ENCODE data around the gene DPH7. TPM values are rescaled to one million over a fixed set of nuclear protein-coding genes. Genes with fewer than 3 reads are reported as not detected.
"Not testable (repeated sequence)": the region's sequence is repeated elsewhere in the genome, so short reads cannot be mapped to it uniquely, and the experiment has no call there.

DPH7 gene
- total and polyA plus RNA-seq, 5 experiments from 2014 or later, result 26.2 to 80.7 (median 32.8) TPM

GRCh38 chr9:137551264-137552021 is 27.3 kb downstream of the DPH7 start, which contains the start of gene MRPL41:
MRPL41 (plus strand) TSS chr9:137551879; CDS start chr9:137552082, 203 bp downstream.
- peaks cover 0 to 21% (median 2%) of the 10 kb centered on the region in 3 donors for H3K36me3 Mint-ChIP-seq
- ATAC-seq, result peak; percentile 84 to 85
- peak within 1 kb of the TSS in 9 of 10 donors; percentile 78 to 92 (median 86) for H3K27ac Mint-ChIP-seq
- peaks cover 7 to 32% (median 21%) of the 10 kb centered on the region in 4 donors for H3K4me1 Mint-ChIP-seq
- no peaks in the 10 kb centered on the region for H3K9me3 Mint-ChIP-seq
- peak; percentile 75 to 95 (median 82) for DNase-seq
- peak within 1 kb of the TSS; percentile 77 to 96 (median 88) for H3K4me3 Mint-ChIP-seq
- H3K27me3 Mint-ChIP-seq, result no peaks in the 10 kb centered on the region
- POLR2A ChIA-PET, result interaction anchor here (0.6 to 3.7 kb wide), 17 partner anchors 14 to 465 kb away, joined by 3 to 25 read pairs (median 4); partner anchors contain the start of genes DPH7, EHMT1, EXD3 and MAN1B1

GRCh38 chr9:137550958-137551263 is 27.8 kb downstream of the DPH7 start:
- not testable (repeated sequence) for H3K27me3 Mint-ChIP-seq, H3K9me3 Mint-ChIP-seq, DNase-seq
- H3K4me3 Mint-ChIP-seq, result peak overlapping the region in 9 of 10 donors; percentile 7 to 96 (median 67)
- ATAC-seq, result peak; percentile 6
- H3K36me3 Mint-ChIP-seq, result peaks cover 0 to 16% (median 2%) of the 10 kb centered on the region in 3 donors
- POLR2A ChIA-PET, result interaction anchor here (0.6 to 3.7 kb wide), 10 partner anchors 13 to 311 kb away, joined by 3 to 25 read pairs (median 4); partner anchors contain the start of genes DPH7, NELFB and NSMF
- H3K27ac Mint-ChIP-seq, result peak overlapping the region in 1 of 10 donors; percentile 89
- peaks cover 7 to 32% (median 21%) of the 10 kb centered on the region in 4 donors for H3K4me1 Mint-ChIP-seq

- H3K27me3 Mint-ChIP-seq, result no peaks in the 10 kb centered on the region
- peaks cover 0 to 9% (median under 1%) of the 10 kb centered on the region in 3 donors for H3K36me3 Mint-ChIP-seq
- peak; percentile 20 to 34 for ATAC-seq
- peak; percentile 30 to 77 (median 38) for DNase-seq
- H3K4me1 Mint-ChIP-seq, result peaks cover 4 to 32% (median 21%) of the 10 kb centered on the region in 4 donors
- peak within 1 kb of the TSS; percentile 71 to 93 (median 90) for H3K27ac Mint-ChIP-seq
- peak within 1 kb of the TSS; percentile 85 to 96 (median 92) for H3K4me3 Mint-ChIP-seq
- H3K9me3 Mint-ChIP-seq, result no peaks in the 10 kb centered on the region
- POLR2A ChIA-PET, result interaction anchor here (0.6 to 3.7 kb wide), 9 partner anchors 12 to 1011 kb away, joined by 3 to 25 read pairs (median 3); partner anchors contain the start of genes DPH7, NELFB and NSMF
These were observed 28.5 kb downstream of the DPH7 start, which contains the start of gene PNPLA7 for GRCh38 chr9:137550231-137550621. PNPLA7 (minus strand) TSS chr9:137550402; CDS start chr9:137550197, 205 bp downstream.

DNA sequence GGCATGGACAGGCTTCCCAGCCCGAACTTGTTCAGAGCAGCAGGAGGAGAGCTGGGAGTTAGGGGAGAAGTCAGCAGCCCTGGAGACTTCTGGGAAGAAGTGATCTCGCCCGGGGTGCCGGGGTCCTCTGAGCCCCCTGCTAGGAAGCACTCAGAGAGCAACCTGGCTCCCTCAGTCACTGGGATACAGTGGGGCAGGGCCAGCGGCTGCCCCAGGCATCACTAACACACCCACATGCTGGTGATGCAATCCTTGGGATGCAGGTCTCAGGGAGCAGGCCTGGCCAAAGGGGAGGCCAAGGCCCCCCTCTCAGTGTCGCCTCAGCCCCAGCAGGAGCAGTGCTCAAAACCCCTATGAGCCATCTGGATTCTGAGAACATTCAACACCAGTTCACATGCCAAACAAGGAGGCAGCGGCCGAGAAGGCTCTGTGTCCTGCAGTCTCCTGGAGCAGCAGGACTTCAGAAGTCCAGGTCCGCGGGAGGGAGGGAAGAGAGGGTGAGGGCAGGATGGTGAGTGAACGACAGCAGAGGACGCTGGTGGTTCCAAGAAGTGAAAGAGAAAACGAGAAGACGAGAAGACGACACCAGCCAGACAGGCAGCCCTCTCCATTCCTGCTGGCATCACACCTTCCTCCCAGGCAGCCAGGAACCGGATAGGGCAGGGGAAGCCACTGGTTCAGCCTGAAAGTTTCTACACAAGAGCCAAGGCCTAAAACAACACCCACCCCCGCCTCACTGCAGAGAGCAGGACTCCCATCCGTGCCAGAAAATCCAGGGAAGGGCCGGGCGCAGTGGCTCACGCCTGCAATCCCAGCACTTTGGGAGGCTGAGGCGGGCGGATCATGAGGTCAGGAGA is 30.8 kb downstream of the DPH7 start:
- peak overlapping the region in 4 of 10 donors; percentile 28 to 56 (median 44) for H3K4me3 Mint-ChIP-seq
- peak overlapping the region in 5 of 10 donors; percentile 5 to 61 (median 40) for H3K27ac Mint-ChIP-seq
- DNase-seq (peak in 1 of 10 donors; percentile 48), ATAC-seq (no peak)
- peaks cover 3 to 32% (median 21%) of the 10 kb centered on the region in 4 donors for H3K4me1 Mint-ChIP-seq
- H3K36me3 Mint-ChIP-seq, result no peaks in the 10 kb centered on the region
- no peaks in the 10 kb centered on the region for H3K27me3 Mint-ChIP-seq
- H3K9me3 Mint-ChIP-seq, result no peaks in the 10 kb centered on the region
- POLR2A ChIA-PET, result no interaction called here

GRCh38 chr9:137545123-137545522 is 33.6 kb downstream of the DPH7 start:
- no peak overlapping the region for H3K4me3 Mint-ChIP-seq
- ATAC-seq (no peak), DNase-seq (peak in 1 of 10 donors; percentile 57)
- no peak overlapping the region for H3K27ac Mint-ChIP-seq
- H3K9me3 Mint-ChIP-seq, result no peaks in the 10 kb centered on the region
- POLR2A ChIA-PET, result no interaction called here
- peaks cover 0 to 24% (median 12%) of the 10 kb centered on the region in 4 donors for H3K4me1 Mint-ChIP-seq
- no peaks in the 10 kb centered on the region for H3K27me3 Mint-ChIP-seq
- H3K36me3 Mint-ChIP-seq, result no peaks in the 10 kb centered on the region

DNA sequence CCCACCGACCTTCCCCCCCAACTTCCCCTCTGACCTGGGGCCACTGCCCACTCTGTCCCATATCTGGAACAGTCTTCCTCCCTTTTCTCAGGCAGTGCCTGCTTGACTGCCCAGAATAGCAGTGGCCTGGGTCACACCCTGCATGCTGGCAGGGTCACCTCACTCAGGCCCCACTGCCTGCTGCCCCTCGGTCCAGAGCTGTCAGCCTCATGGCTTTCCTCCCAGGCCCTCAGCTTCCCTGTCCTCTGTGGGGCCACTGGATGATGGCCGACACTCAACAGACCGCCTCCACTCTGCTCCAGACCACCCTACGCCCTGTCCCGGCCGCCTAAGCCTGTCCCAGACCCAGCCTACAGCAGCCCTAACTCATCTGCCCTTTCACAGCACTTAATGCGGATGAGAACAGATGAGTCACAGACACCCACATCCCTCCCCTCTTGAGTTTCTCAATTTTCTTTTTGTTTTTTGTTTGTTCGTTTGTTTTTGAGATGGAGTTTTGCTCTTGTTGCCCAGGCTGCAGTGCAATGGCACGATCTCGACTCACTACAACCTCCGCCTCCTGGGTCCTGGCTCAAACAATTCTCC is 34.5 kb downstream of the DPH7 start:
- Mint-ChIP-seq H3K4me1 (peaks cover 0 to 16% (median 5%) of the 10 kb centered on the region in 4 donors), H3K36me3 (no peaks in the 10 kb centered on the region), H3K9me3 (no peaks in the 10 kb centered on the region), H3K27ac (no peak overlapping the region), H3K4me3 (no peak overlapping the region), H3K27me3 (no peaks in the 10 kb centered on the region)
- DNase-seq, result no peak
- POLR2A ChIA-PET, result interaction anchor here (0.7 kb wide), 1 partner anchor 721 kb away, joined by 3 read pairs; no protein-coding TSS in a partner anchor
- ATAC-seq, result no peak

DNA sequence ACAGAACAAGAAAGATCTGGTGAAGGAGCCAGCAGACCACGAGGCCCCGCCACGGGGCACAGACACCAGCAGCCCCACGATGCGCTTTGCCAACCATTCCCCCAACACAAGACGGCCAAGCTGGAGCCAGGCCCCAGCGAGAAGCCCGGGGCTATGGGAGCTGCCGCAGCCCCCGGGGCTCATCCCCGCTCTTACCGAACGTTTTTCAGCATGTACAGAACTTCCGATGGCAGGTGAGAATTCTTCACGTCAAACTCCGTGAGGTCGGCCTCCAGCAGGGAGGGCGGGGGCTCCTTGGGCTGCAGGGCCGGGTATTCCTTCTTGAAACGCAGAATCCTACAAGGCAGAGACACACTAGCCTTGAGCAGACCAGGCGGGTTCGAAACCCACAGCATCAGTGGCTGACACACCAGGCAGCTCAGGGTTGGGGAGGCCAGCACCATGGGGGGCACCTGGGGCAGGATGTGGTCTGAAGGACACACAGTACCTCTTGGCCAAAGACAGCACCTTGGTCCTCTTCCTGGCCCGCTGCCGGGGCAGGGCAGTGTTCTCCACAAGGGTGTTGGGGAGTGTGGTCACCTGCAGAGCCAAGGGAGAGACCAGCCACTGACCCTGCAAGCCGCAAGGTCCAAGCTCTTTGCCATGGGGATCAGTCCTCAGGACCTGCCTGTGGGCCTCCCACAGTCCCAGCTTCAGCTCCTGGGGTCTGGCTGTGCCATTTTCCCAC is 35.3 kb downstream of the DPH7 start:
- no peak overlapping the region for H3K27ac Mint-ChIP-seq
- POLR2A ChIA-PET, result no interaction called here
- no peaks in the 10 kb centered on the region for H3K9me3 Mint-ChIP-seq
- no peaks in the 10 kb centered on the region for H3K27me3 Mint-ChIP-seq
- H3K4me1 Mint-ChIP-seq, result peaks cover 0 to 9% (median 0%) of the 10 kb centered on the region in 4 donors
- ATAC-seq (no peak), DNase-seq (peak in 1 of 10 donors; percentile 35)
- H3K36me3 Mint-ChIP-seq, result no peaks in the 10 kb centered on the region
- no peak overlapping the region for H3K4me3 Mint-ChIP-seq

GRCh38 chr9:137542486-137542885 is 36.2 kb downstream of the DPH7 start:
- Mint-ChIP-seq H3K27me3 (no peaks in the 10 kb centered on the region), H3K36me3 (no peaks in the 10 kb centered on the region), H3K27ac (peak overlapping the region in 1 of 10 donors; percentile 50), H3K4me3 (no peak overlapping the region), H3K4me1 (peaks cover 2 to 9% (median 3%) of the 10 kb centered on the region in 4 donors), H3K9me3 (no peaks in the 10 kb centered on the region)
- DNase-seq (peak in 1 of 10 donors; percentile 60), ATAC-seq (no peak)
- POLR2A ChIA-PET, result no interaction called here

GRCh38 chr9:137540536-137540935 is 38.2 kb downstream of the DPH7 start:
- Mint-ChIP-seq H3K4me1 (peaks cover 8 to 20% (median 17%) of the 10 kb centered on the region in 4 donors), H3K27me3 (no peaks in the 10 kb centered on the region), H3K4me3 (no peak overlapping the region), H3K9me3 (peaks cover 0 to 8% (median 4%) of the 10 kb centered on the region in 9 donors), H3K27ac (no peak overlapping the region), H3K36me3 (peaks cover 0 to 3% (median 0%) of the 10 kb centered on the region in 3 donors)
- POLR2A ChIA-PET, result no interaction called here
- no peak for DNase-seq
- no peak for ATAC-seq

GRCh38 chr9:137538058-137538457 is 40.7 kb downstream of the DPH7 start:
- peaks cover 0 to 8% (median 4%) of the 10 kb centered on the region in 9 donors for H3K9me3 Mint-ChIP-seq
- H3K36me3 Mint-ChIP-seq, result peaks cover 0 to 3% (median 0%) of the 10 kb centered on the region in 3 donors
- DNase-seq (peak in 1 of 10 donors; percentile 27), ATAC-seq (no peak)
- H3K4me1 Mint-ChIP-seq, result peaks cover 16 to 32% (median 27%) of the 10 kb centered on the region in 4 donors
- no peaks in the 10 kb centered on the region for H3K27me3 Mint-ChIP-seq
- peak overlapping the region in 3 of 10 donors; percentile 53 to 81 (median 80) for H3K27ac Mint-ChIP-seq
- H3K4me3 Mint-ChIP-seq, result no peak overlapping the region
- POLR2A ChIA-PET, result interaction anchor here (2.3 kb wide), 1 partner anchor 13 kb away, joined by 25 read pairs; the partner anchor contains the start of genes MRPL41 and PNPLA7

DNA sequence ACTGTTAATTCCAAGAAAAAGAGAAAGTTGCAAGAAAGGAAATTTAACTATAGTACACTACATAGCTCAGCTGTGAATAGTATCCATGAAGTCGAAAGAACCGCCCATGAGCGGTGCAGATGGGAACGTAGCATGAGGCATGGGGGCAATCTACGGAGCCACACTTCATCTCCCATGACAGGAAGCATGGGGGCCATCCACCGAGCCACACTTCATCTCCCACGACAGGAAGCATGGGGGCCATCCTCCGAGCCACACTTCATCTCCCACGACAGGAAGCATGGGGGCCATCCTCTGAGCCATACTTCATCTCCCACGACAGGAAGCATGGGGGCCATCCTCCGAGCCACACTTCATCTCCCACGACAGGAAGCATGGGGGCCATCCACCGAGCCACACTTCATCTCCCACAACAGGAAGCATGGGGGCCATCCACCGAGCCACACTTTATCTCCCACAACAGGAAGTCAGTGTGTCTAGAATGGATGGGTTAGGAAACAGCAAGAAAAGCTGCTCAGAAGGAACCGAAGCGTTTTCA is 42.1 kb downstream of the DPH7 start:
- not testable (repeated sequence) for H3K9me3 Mint-ChIP-seq, H3K27me3 Mint-ChIP-seq, H3K36me3 Mint-ChIP-seq
- peak in 5 of 10 donors; percentile 24 to 61 (median 34) for DNase-seq
- POLR2A ChIA-PET, result interaction anchor here (1.1 to 2.3 kb wide), 2 partner anchors 14 to 16 kb away, joined by 3 to 25 read pairs; partner anchors contain the start of genes MRPL41 and PNPLA7
- peak overlapping the region in 6 of 10 donors; percentile 6 to 45 (median 29) for H3K4me3 Mint-ChIP-seq
- peaks cover 16 to 32% (median 27%) of the 10 kb centered on the region in 4 donors for H3K4me1 Mint-ChIP-seq
- peak overlapping the region in 9 of 10 donors; percentile 7 to 88 (median 66) for H3K27ac Mint-ChIP-seq
- peak; percentile 25 to 74 for ATAC-seq
